Brain microvascular endothelial cell (primary cell): ENCODE results near the gene SLC22A15.

Experiments used
- DNase-seq: peaks from one replicate; pipeline ENCODE4 v3.0.0-alpha.2; 2020
- H3K27ac ChIP-seq: fragments of 250-450 bp; sonication (Bioruptor Pico); 2 replicates; pipeline ENCODE4 v1.5.1; 2020; ENCODE audit warnings: mild to moderate bottlenecking, moderate library complexity
- H3K27me3 ChIP-seq: fragments of 250-450 bp; sonication (Bioruptor Pico); replicated peaks from 2 replicates; pipeline ENCODE4 v1.5.1; 2020; ENCODE audit warnings: mild to moderate bottlenecking
- H3K36me3 ChIP-seq: fragments of 250-450 bp; sonication (Bioruptor Pico); replicated peaks from 2 replicates; pipeline ENCODE4 v1.5.1; 2020; ENCODE audit warnings: mild to moderate bottlenecking
- H3K4me3 ChIP-seq: 2 replicates; pipeline ENCODE4 v1.5.1; 2011; ENCODE audit warnings: low read depth, mild to moderate bottlenecking, control low read depth, low read length, moderate library complexity
- CTCF ChIP-seq: IDR thresholded peaks from 2 replicates; pipeline ENCODE4 v1.5.1; 2011; ENCODE audit warnings: low read depth, mild to moderate bottlenecking, moderate library complexity, low read length, control low read depth, inconsistent platforms; ENCODE audit errors: missing control alignments
- in situ Hi-C: cut with HindIII; loops from 2 replicates; pipeline ENCODE4 v1.10.0; 2017; ENCODE audit warnings: low sequenced_read_pairs, low pct_ligation_motif_present

The SLC22A15 gene

GRCh38 chr1:115976062-115976920 lies at the start of gene SLC22A15:
TSS of gene SLC22A15 (plus strand) at chr1:115976513. CDS start at chr1:115976628, 115 bp downstream.
- in situ Hi-C loops = no loop called here
- Histone ChIP-seq H3K27me3 (peaks cover 18% of the 10 kb centered on the region), H3K36me3 (no peaks in the 10 kb centered on the region), H3K27ac (no peak within 1 kb of the TSS), H3K4me3 (peak within 1 kb of the TSS; percentile 62)
- DNase-seq = no peak
- TF ChIP-seq CTCF = no peak

DNA sequence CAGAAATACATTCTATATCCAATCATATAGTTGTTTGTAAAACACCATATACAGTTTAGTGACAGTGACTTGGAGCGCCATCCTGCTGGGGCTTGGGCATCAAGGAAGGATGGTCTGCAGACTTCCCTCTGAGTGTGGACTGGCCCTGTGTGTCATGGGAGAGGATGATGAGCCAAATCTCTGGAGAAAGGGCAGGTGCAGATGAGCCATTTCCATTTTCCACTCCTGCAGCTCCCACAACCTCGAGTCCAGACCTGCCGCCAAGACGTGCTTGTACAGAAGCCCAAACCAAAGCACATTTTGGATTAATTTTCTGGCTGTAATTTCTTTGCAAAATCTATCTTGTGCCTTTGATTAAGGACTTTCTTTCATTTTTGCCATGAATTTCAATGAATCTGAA lies 48.3 kb upstream of the SLC22A15 start:
- no peak for DNase-seq
- H3K27me3 ChIP-seq = peaks cover 1% of the 10 kb centered on the region
- no peaks in the 10 kb centered on the region for H3K36me3 ChIP-seq
- TF ChIP-seq CTCF = no peak
- no peak overlapping the region for H3K4me3 ChIP-seq
- no peak overlapping the region for H3K27ac ChIP-seq
- in situ Hi-C loops = no loop called here

DNA sequence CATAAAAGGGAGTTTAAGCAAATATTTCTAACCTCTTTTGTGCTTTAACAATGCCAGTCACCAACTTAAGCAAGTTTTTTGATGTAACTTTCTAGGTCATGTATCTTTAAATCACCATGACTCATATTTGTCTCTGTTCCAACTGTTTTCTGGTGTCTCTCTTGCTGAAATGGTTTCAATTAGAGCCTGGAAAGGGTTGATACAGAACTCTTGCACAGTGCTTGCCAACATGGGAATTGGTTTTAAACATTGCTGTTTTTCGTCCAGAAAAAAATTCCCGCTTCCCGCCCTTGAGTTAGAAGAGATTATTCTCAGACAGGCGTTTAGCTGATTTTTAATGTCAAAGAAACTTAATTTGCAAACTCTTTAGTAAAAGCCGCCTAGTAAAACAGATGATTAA lies 46.4 kb upstream of the SLC22A15 start:
- in situ Hi-C loops = no loop called here
- H3K4me3 ChIP-seq = no peak overlapping the region

GRCh38 chr1:115933625-115934024 lies 42.7 kb upstream of the SLC22A15 start:
- no peak overlapping the region for H3K27ac ChIP-seq
- no peaks in the 10 kb centered on the region for H3K27me3 ChIP-seq
- no peaks in the 10 kb centered on the region for H3K36me3 ChIP-seq
- no peak for DNase-seq
- no peak overlapping the region for H3K4me3 ChIP-seq
- in situ Hi-C loops = no loop called here
- TF ChIP-seq CTCF = no peak

More for the DNA sequence above, 46.4 kb upstream of the SLC22A15 start:
- Histone ChIP-seq H3K27me3 (no peaks in the 10 kb centered on the region), H3K27ac (no peak overlapping the region), H3K36me3 (no peaks in the 10 kb centered on the region)
- TF ChIP-seq CTCF = no peak
- no peak for DNase-seq

- in situ Hi-C loops = no loop called here
- H3K4me3 ChIP-seq = no peak overlapping the region
- H3K27me3 ChIP-seq = no peaks in the 10 kb centered on the region
Observed at GRCh38 chr1:115939455-115939854, 36.9 kb upstream of the SLC22A15 start.

More at GRCh38 chr1:115939455-115939854, 36.9 kb upstream of the SLC22A15 start:
- no peaks in the 10 kb centered on the region for H3K36me3 ChIP-seq
- no peak for DNase-seq
- no peak overlapping the region for H3K27ac ChIP-seq
- no peak for TF ChIP-seq CTCF
